ENCODE measurements around the gene KCNJ8.
"Not testable (repeated sequence)": the region's sequence is repeated elsewhere in the genome, so short reads cannot be mapped to it uniquely, and the experiment has no call there.

The KCNJ8 gene

GRCh38 chr12:21774358-21775132 lies at the start of gene KCNJ8:
Gene KCNJ8 (minus strand): TSS chr12:21774706. CDS start chr12:21773616, 1,090 bp downstream.
- no peak for DNase-seq (ENCODE audit: low read depth in 2 of 2)

- DNase-seq (ENCODE audit: low read depth in 2 of 2), result no peak
Measured at GRCh38 chr12:21823581-21823980, 49.1 kb upstream of the KCNJ8 start.

GRCh38 chr12:21819678-21820077 lies 45.2 kb upstream of the KCNJ8 start:
- no peak for DNase-seq (ENCODE audit: low read depth in 2 of 2)

DNA sequence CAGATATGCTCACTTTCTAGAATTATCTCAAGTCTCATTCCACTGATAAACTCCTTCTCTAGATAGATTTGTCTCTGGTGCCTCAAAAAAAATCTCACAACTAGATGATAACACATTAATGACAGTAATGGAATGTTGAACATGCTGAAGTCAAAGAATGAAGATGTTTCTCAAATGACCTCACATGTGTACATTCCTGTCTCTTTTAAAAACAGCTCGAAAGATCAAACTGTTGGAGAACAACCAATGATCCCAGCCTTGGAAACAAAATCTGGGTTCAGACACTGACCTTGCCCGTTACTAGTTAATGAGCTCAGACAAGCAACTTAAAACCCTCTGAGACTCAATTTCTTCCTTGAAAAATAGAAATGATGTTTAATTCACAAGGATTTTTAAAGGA lies 44.7 kb upstream of the KCNJ8 start:
- no peak for DNase-seq (ENCODE audit: low read depth in 2 of 2)

- DNase-seq (ENCODE audit: low read depth in 2 of 2), result no peak
Measured at GRCh38 chr12:21818627-21819026, 44.1 kb upstream of the KCNJ8 start.

GRCh38 chr12:21815306-21816062 lies 41.0 kb upstream of the KCNJ8 start:
- no peak for DNase-seq (ENCODE audit: low read depth in 2 of 2)

DNA sequence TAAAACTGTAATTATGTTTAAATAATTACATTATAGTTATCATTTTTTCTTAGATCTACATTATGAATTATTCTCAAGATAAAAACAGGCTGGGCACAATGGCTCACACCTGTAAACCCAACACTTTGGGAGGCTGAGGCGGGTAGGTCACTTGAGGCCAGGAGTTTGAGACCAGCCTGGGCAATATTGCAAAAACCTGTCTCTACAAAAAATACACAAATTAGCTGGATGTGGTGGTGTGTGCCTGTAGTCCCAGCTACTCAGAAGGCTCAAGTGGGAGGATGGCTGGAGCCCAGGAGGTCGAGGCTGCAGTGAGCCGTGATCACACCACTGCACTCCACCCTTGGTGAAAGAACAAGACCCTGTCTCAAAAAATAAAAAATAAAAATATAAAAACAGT lies 40.3 kb upstream of the KCNJ8 start:
- DNase-seq (ENCODE audit: low read depth in 2 of 2), result no peak

DNA sequence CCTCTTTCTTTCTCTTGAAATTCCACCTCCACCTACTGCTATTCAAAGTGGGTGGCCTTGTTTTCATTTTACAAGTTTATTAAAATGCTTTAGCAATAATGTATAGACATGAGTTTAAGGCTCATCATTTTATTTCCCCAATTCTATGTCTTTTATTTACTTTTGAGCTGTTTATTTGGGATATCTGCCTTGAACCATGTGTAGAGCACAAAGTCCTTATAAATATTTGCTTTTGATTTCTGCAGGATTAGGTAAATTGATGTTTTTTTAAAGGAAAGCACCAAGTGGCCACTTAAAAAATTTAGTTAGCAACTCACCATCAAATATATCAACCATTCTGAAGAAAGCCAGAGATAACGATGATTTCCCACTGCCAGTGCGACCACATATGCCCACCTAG lies 39.8 kb upstream of the KCNJ8 start:
- DNase-seq (ENCODE audit: low read depth in 2 of 2), result no peak

- DNase-seq (ENCODE audit: low read depth in 2 of 2), result no peak
Measured at GRCh38 chr12:21813751-21814150, 39.2 kb upstream of the KCNJ8 start.

DNA sequence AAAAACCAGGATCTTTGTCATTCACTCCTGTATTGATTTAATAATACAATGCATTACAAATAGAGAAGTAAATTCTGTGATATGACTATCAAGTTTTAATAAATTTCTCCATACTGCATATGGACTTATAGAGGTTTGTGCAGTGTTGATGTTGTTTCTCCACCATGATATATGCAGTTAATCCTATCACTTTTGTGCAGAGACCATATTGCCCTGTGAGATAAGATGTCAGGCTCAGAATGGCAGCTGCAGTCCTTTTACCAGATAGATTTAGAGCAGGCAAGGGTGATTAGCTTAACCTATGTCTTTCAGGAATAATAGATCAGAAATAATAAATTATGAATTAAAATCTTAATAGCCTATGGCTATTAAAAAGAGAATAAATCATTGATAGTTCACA lies 38.6 kb upstream of the KCNJ8 start:
- DNase-seq (ENCODE audit: low read depth in 2 of 2), result no peak

- DNase-seq (ENCODE audit: low read depth in 2 of 2), result not testable (repeated sequence)
Measured at GRCh38 chr12:21812340-21812739, 37.8 kb upstream of the KCNJ8 start.

GRCh38 chr12:21809100-21809499 lies 34.6 kb upstream of the KCNJ8 start:
- DNase-seq (ENCODE audit: low read depth in 2 of 2), result no peak

- no peak for DNase-seq (ENCODE audit: low read depth in 2 of 2)
Measured at GRCh38 chr12:21806255-21806654, 31.7 kb upstream of the KCNJ8 start.

- no peak for DNase-seq (ENCODE audit: low read depth in 2 of 2)
Measured at GRCh38 chr12:21801522-21802288, 27.2 kb upstream of the KCNJ8 start.

- no peak for DNase-seq (ENCODE audit: low read depth in 2 of 2)
Measured at GRCh38 chr12:21800011-21800410, 25.5 kb upstream of the KCNJ8 start.

DNA sequence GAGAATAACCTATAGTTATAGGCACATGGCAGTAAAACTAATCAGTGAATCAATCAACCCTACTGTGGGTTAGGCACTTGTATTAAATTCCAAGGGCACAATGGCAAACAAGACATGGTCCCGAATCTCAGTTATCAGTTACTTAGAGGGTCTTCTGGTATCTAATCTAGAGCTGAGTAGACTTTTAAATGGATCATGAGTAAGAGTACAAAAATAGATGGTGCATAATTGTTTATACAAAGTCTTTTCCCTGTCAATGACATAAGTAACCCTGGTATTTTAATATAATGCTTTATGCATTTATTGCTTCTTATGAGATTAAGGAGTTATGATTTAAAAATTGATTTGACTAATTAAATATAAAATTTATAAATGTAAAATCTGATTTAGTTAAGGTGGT lies 23.0 kb upstream of the KCNJ8 start:
- no peak for DNase-seq (ENCODE audit: low read depth in 2 of 2)

DNA sequence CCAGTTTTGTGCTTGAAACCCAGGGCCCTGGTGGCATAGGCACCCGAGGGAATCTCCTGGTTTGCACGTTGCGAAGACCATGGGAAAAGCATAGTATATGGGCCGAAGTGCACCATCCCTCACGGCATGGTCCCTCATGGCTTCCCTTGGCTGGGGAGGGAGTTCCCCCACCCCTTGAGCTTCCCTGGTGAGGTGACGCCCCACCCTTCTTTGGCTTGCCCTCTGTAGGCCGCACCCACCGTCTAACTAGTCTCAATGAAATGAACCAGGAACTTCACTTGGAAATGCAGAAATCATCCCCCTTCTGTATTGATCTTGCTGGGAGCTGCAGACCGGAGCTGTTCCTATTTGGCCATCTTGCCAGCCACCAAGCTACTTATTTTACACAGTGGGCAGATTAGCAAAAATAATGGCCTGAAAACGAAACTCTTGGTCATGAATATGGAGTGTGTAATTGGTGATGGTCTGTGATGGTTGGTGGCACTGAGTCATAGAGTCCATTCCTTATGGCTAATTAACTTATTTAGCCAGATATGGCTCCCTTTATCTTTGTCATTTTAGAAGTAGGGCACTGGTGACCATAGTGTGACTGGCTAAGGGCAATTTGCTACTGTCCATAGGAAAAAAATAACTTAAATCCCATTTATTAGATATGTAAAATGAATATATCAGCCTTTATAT lies 21.3 kb upstream of the KCNJ8 start:
- no peak for DNase-seq (ENCODE audit: low read depth in 2 of 2)

- DNase-seq (ENCODE audit: low read depth in 2 of 2), result not testable (repeated sequence)
Measured at GRCh38 chr12:21794807-21795595, 20.5 kb upstream of the KCNJ8 start.

DNA sequence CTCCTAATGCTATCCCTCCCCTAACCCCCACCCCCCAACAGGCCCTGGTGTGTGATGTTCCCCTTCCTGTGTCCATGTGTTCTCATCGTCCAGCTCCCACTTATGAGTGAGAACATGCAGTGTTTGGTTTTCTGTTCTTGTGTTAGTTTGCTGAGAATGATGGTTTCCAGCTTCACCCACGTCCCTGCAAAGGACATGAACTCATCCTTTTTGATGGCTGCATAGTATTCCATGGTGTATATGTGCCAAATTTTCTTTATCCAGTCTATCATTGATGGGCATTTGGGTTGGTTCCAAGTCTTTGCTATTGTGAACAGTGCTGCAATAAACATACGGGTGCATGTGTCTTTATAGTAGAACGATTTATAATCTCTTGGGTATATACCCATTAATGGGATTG lies 15.2 kb upstream of the KCNJ8 start:
- not testable (repeated sequence) for DNase-seq (ENCODE audit: low read depth in 2 of 2)

GRCh38 chr12:21788089-21788983 lies 13.8 kb upstream of the KCNJ8 start:
- no peak for DNase-seq (ENCODE audit: low read depth in 2 of 2)
